ENCODE data around the gene CCDC57. TPM values are rescaled to one million over a fixed set of nuclear protein-coding genes. Genes with fewer than 3 reads are reported as not detected.
"Not testable (repeated sequence)": the region's sequence is repeated elsewhere in the genome, so short reads cannot be mapped to it uniquely, and the experiment has no call there.

The CCDC57 gene
- total and polyA plus RNA-seq, 2 of the 8 experiments (the other 6 are each of a cell fraction or from before 2014, with no cell fraction given), result 8.4 to 12.9 TPM

DNA sequence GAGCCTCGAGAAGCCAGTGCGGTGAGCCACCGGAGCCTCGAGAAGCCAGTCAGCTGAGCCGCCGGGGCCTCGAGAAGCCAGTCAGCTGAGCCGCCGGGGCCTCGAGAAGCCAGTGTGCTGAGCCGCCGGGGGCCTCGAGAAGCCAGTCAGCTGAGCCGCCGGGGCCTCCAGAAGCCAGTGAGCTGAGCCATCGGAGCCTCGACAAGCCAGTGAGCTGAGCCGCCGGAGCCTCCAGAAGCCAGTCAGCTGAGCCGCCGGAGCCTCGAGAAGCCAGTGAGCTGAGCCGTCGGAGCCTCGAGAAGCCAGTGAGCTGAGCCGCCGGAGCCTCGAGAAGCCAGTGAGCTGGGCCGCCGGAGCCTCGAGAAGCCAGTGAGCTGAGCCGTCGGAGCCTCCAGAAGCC is 42.1 kb upstream of the CCDC57 start:
- Histone ChIP-seq H4K20me1 (replicated peaks in 1 of 2; ENCODE audit: control insufficient read depth in 1 of 2, insufficient read depth in 2 of 2, low read length in 2 of 2) (peaks cover 42 to 47% of the 10 kb centered on the region in 2 experiments), H3K79me1 (ENCODE audit: low read depth, low read length) (peaks cover 20% of the 10 kb centered on the region), H3K36me3 (ENCODE audit: control insufficient read depth in 2 of 4, insufficient read depth in 4 of 4, low read length in 3 of 4) (peaks cover 41 to 84% (median 67%) of the 10 kb centered on the region in 4 experiments), H3K79me2 (ENCODE audit: control insufficient read depth in 1 of 2, insufficient read depth in 2 of 2, low read length in 2 of 2) (peaks cover 3 to 63% of the 10 kb centered on the region in 2 experiments; a peak in 3 of 4 replicates)
- H2BK20ac ChIP-seq (ENCODE audit: low read length); H3K9me3 ChIP-seq (ENCODE audit: insufficient read depth in 2 of 2, low read depth in 1 of 2, low read length in 1 of 2); H3K4me3 ChIP-seq (ENCODE audit: extremely low read depth in 1 of 4, insufficient read depth in 2 of 4, low read depth in 3 of 4, low read length in 4 of 4); H3K4ac ChIP-seq (replicated peaks; ENCODE audit: insufficient read length, low read depth, low read length); H3K14ac ChIP-seq (ENCODE audit: insufficient read length); H2BK120ac ChIP-seq (replicated peaks; ENCODE audit: low read depth, low read length); H4K5ac ChIP-seq (ENCODE audit: insufficient read length, low read depth, low read length); H2AK5ac ChIP-seq (ENCODE audit: low read depth, low read length); H3K23me2 ChIP-seq (ENCODE audit: low read depth, low read length); H2BK15ac ChIP-seq (ENCODE audit: low read length); FAIRE-seq; DNase-seq (ENCODE audit: low read depth in 1 of 2, low spot score in 2 of 2); H3K23ac ChIP-seq (ENCODE audit: insufficient read length); H2BK5ac ChIP-seq (ENCODE audit: low read depth, low read length); H3K4me2 ChIP-seq (ENCODE audit: insufficient read depth in 1 of 2, low read depth in 2 of 2, low read length in 2 of 2); H3K27ac ChIP-seq (ENCODE audit: low read depth, low read length); H4K91ac ChIP-seq (replicated peaks; ENCODE audit: insufficient read length, low read length); H3K56ac ChIP-seq (replicated peaks; ENCODE audit: insufficient read length, low read depth, low read length); H3K9ac ChIP-seq (replicated peaks in 1 of 4; ENCODE audit: extremely low read depth in 1 of 4, low read depth in 3 of 4, low read length in 3 of 4); H2AFZ ChIP-seq (ENCODE audit: low read length); H2BK12ac ChIP-seq (ENCODE audit: low read depth, low read length); H3K18ac ChIP-seq (ENCODE audit: extremely low read depth, low read length); H3K4me1 ChIP-seq (replicated peaks in 1 of 4; ENCODE audit: control insufficient read depth in 3 of 4, insufficient read depth in 4 of 4, low read length in 3 of 4); H4K8ac ChIP-seq (ENCODE audit: extremely low read depth, insufficient read depth, low read length); H3K27me3 ChIP-seq (replicated peaks in 1 of 4; ENCODE audit: control insufficient read depth in 3 of 4, extremely low read depth in 1 of 4, insufficient read depth in 3 of 4, low read length in 3 of 4): not testable (repeated sequence)
- ChIA-PET POLR2A (ENCODE audit: partially characterized antibody) (interaction anchor here (0.6 to 2.0 kb wide), 8 partner anchors 9 to 165 kb away, joined by 3 to 10 read pairs (median 4); partner anchors contain the start of gene CSNK1D), CTCF (ENCODE audit: partially characterized antibody) (interaction anchor here (0.6 to 1.3 kb wide), 8 partner anchors 9 to 36 kb away, joined by 3 to 7 read pairs (median 4); no protein-coding TSS in a partner anchor)
- WGBS, 2 experiments (ENCODE audit: extremely low coverage in 1 of 2, insufficient coverage in 1 of 2, insufficient read length in 1 of 2, insufficient replicate concordance in 2 of 2, low coverage in 1 of 2, low lambda C conversion rate in 2 of 2, missing lambda C conversion rate in 1 of 2), result 95% methylated on average over 31 of the region's 33 CpGs; no CpG with 5 or more reads in 1 of the 2 experiments

- CTCF ChIA-PET (ENCODE audit: partially characterized antibody), result interaction anchor here (0.6 to 1.3 kb wide), 7 partner anchors 9 to 37 kb away, joined by 3 to 7 read pairs (median 3); no protein-coding TSS in a partner anchor
- peaks cover 17% of the 10 kb centered on the region for H3K79me1 ChIP-seq (ENCODE audit: low read depth, low read length)
- not testable (repeated sequence) for H3K9me3 ChIP-seq (ENCODE audit: insufficient read depth in 2 of 2, low read depth in 1 of 2, low read length in 1 of 2); H2AFZ ChIP-seq (ENCODE audit: low read length); H2BK120ac ChIP-seq (replicated peaks; ENCODE audit: low read depth, low read length); H3K4me1 ChIP-seq (replicated peaks in 1 of 4; ENCODE audit: control insufficient read depth in 3 of 4, insufficient read depth in 4 of 4, low read length in 3 of 4); H3K18ac ChIP-seq (ENCODE audit: extremely low read depth, low read length); H3K27ac ChIP-seq (ENCODE audit: low read depth, low read length); H3K14ac ChIP-seq (ENCODE audit: insufficient read length); DNase-seq (ENCODE audit: low read depth in 1 of 2, low spot score in 2 of 2); H2BK5ac ChIP-seq (ENCODE audit: low read depth, low read length); H3K9ac ChIP-seq (replicated peaks in 1 of 4; ENCODE audit: extremely low read depth in 1 of 4, low read depth in 3 of 4, low read length in 3 of 4); H4K91ac ChIP-seq (replicated peaks; ENCODE audit: insufficient read length, low read length); H3K4ac ChIP-seq (replicated peaks; ENCODE audit: insufficient read length, low read depth, low read length); H2BK12ac ChIP-seq (ENCODE audit: low read depth, low read length); H3K23me2 ChIP-seq (ENCODE audit: low read depth, low read length); H3K23ac ChIP-seq (ENCODE audit: insufficient read length); H3K4me3 ChIP-seq (ENCODE audit: extremely low read depth in 1 of 4, insufficient read depth in 2 of 4, low read depth in 3 of 4, low read length in 4 of 4); H3K27me3 ChIP-seq (replicated peaks in 1 of 4; ENCODE audit: control insufficient read depth in 3 of 4, extremely low read depth in 1 of 4, insufficient read depth in 3 of 4, low read length in 3 of 4); FAIRE-seq; H2AK5ac ChIP-seq (ENCODE audit: low read depth, low read length); H4K8ac ChIP-seq (ENCODE audit: extremely low read depth, insufficient read depth, low read length); H2BK20ac ChIP-seq (ENCODE audit: low read length); H3K56ac ChIP-seq (replicated peaks; ENCODE audit: insufficient read length, low read depth, low read length); H2BK15ac ChIP-seq (ENCODE audit: low read length); H4K5ac ChIP-seq (ENCODE audit: insufficient read length, low read depth, low read length); H3K4me2 ChIP-seq (ENCODE audit: insufficient read depth in 1 of 2, low read depth in 2 of 2, low read length in 2 of 2)
- peaks cover 40 to 43% of the 10 kb centered on the region in 2 experiments for H4K20me1 ChIP-seq (replicated peaks in 1 of 2; ENCODE audit: control insufficient read depth in 1 of 2, insufficient read depth in 2 of 2, low read length in 2 of 2)
- POLR2A ChIA-PET (ENCODE audit: partially characterized antibody), result interaction anchor here (0.7 to 2.0 kb wide), 7 partner anchors 9 to 301 kb away, joined by 3 to 10 read pairs (median 5); no protein-coding TSS in a partner anchor
- peaks cover 41 to 84% (median 67%) of the 10 kb centered on the region in 4 experiments for H3K36me3 ChIP-seq (ENCODE audit: control insufficient read depth in 2 of 4, insufficient read depth in 4 of 4, low read length in 3 of 4)
- H3K79me2 ChIP-seq (ENCODE audit: control insufficient read depth in 1 of 2, insufficient read depth in 2 of 2, low read length in 2 of 2), result peaks cover 3 to 57% of the 10 kb centered on the region in 2 experiments; a peak in 3 of 4 replicates
- WGBS, 2 experiments (ENCODE audit: extremely low coverage in 1 of 2, insufficient coverage in 1 of 2, insufficient read length in 1 of 2, insufficient replicate concordance in 2 of 2, low coverage in 1 of 2, low lambda C conversion rate in 2 of 2, missing lambda C conversion rate in 1 of 2), result 97% methylated on average over 18 of the region's 39 CpGs; no CpG with 5 or more reads in 1 of the 2 experiments
Measured at GRCh38 chr17:82254096-82254495, 41.5 kb upstream of the CCDC57 start.
